Peyer's patch (tissue), 4 donors: ENCODE measurements around the gene NXNL1. TPM values are rescaled to one million over a fixed set of nuclear protein-coding genes. Genes with fewer than 3 reads are reported as not detected.
A peak's percentile ranks its signal among the peaks of the same experiment; 100 is the strongest.

Experiments used
- DNase-seq, 3 donors: peaks; one replicate each; pipeline ENCODE4 v3.0.0-alpha.2; 2017 to 2019
- H3K27ac ChIP-seq, 4 donors: fragments of 200-600 bp; sonication (generic); one replicate each; pipeline ENCODE4 v1.5.1; 2016 to 2019
- H3K27me3 ChIP-seq, 2 donors: fragments of 200-600 bp; sonication (generic); one replicate each; pipeline ENCODE4 v1.5.1; 2019
- H3K36me3 ChIP-seq, 3 donors: fragments of 200-600 bp; sonication (generic); one replicate each; pipeline ENCODE4 v1.5.1; 2016 to 2019
- H3K4me1 ChIP-seq, 4 donors: fragments of 200-600 bp; sonication (generic); one replicate each; pipeline ENCODE4 v1.5.1; 2016 to 2019
- H3K4me3 ChIP-seq, 4 donors: fragments of 200-600 bp; sonication (generic); 1 replicate in 3 of 4; 2 replicates in 1 of 4; pipeline ENCODE4 v1.5.1; 2016 to 2019; ENCODE audit warnings: mild to moderate bottlenecking in 1 of 4
- H3K9me3 ChIP-seq, 4 donors: fragments of 200-600 bp; sonication (generic); one replicate each; pipeline ENCODE4 v1.5.1; 2016 to 2019; ENCODE audit warnings: mild to moderate bottlenecking in 1 of 4
- CTCF ChIP-seq, 6 experiments: fragments of 450-650 bp in 4 of 6; fragments of 200-600 bp in 2 of 6; sonication (generic) in 1 of 6; IDR thresholded peaks; one replicate each; pipeline ENCODE4 v1.5.1; 2017 to 2019; ENCODE audit warnings: antibody characterized with exemption in 6 of 6, mild to moderate bottlenecking in 3 of 6, moderate library complexity in 1 of 6
- POLR2A ChIP-seq, 2 donors: fragments of 450-650 bp; IDR thresholded peaks; one replicate each; pipeline ENCODE4 v1.5.1; 2017; ENCODE audit warnings: antibody characterized with exemption in 2 of 2, mild to moderate bottlenecking in 2 of 2, moderate library complexity in 2 of 2
- total RNA-seq, 4 donors: library from RNA; depleted of rRNA; stranded (reverse); fragments of >200 nt; gene quantifications; one replicate each; pipeline ENCODE4 v1.1.0, GENCODE V29; 2016

The NXNL1 gene
- total RNA-seq, 4 donors from 2014 or later = not detected

- TF ChIP-seq CTCF (IDR thresholded peaks at IDR 0.05) = no peak
- TF ChIP-seq POLR2A (IDR thresholded peaks at IDR 0.05) = no peak
- peak in 2 of 3 donors; percentile 58 to 72 for DNase-seq
- Histone ChIP-seq H3K27ac (peak overlapping the region; percentile 87 to 93 (median 91)), H3K4me3 (peak overlapping the region; percentile 49 to 56 (median 52)), H3K27me3 (no peaks in the 10 kb centered on the region), H3K36me3 (no peaks in the 10 kb centered on the region), H3K9me3 (no peaks in the 10 kb centered on the region), H3K4me1 (peaks cover 0 to 38% (median 21%) of the 10 kb centered on the region in 4 donors)
These were observed 54.5 kb downstream of the NXNL1 start for GRCh38 chr19:17406046-17406886.

Other genes with a start within 250 kb of the NXNL1 start
- 10 to 100 TPM in 3 of 4 donors, 1 to 10 TPM in 1; 7.7 to 13.6 (median 11.2) TPM for gene USE1, start 245.6 kb downstream of the NXNL1 start, total RNA-seq
- 10 to 100 TPM in 3 of 4 donors, 1 to 10 TPM in 1; 8.3 to 38.5 (median 30.8) TPM for gene OCEL1, start 234.7 kb downstream of the NXNL1 start, total RNA-seq
- gene NR2F6, start 215.0 kb downstream of the NXNL1 start, total RNA-seq = 100 to 1,000 TPM in 3 of 4 donors, 10 to 100 TPM in 1; 42.1 to 217 (median 142) TPM
- gene USHBP1, start 196.2 kb downstream of the NXNL1 start, total RNA-seq = 10 to 100 TPM in 1 of 4 donors, 1 to 10 TPM in 3; 1.6 to 11.6 (median 2.5) TPM
- gene BABAM1, start 193.5 kb downstream of the NXNL1 start, total RNA-seq = 100 to 1,000 TPM in 1 of 4 donors, 10 to 100 TPM in 3; 51.8 to 174 (median 59.2) TPM
- 1 to 10 TPM in 1 of 4 donors, under 1 TPM in 2, not detected in 1; 0.18 to 1.3 (median 0.95) TPM for gene ANKLE1, start 179.0 kb downstream of the NXNL1 start, total RNA-seq
- gene ABHD8, start 157.5 kb downstream of the NXNL1 start, total RNA-seq = 10 to 100 TPM in 1 of 4 donors, 1 to 10 TPM in 3; 2.1 to 14.1 (median 5.6) TPM
- 100 to 1,000 TPM in 3 of 4 donors, 10 to 100 TPM in 1; 76.7 to 202 (median 196) TPM for gene MRPL34, start 155.1 kb downstream of the NXNL1 start, total RNA-seq
- 10 to 100 TPM; 15.2 to 37.2 (median 23.9) TPM for gene DDA1, start 151.4 kb downstream of the NXNL1 start, total RNA-seq
- gene ANO8, start 126.1 kb downstream of the NXNL1 start, total RNA-seq = 10 to 100 TPM; 10.3 to 18.9 (median 16.0) TPM
- gene GTPBP3, start 123.4 kb downstream of the NXNL1 start, total RNA-seq = 10 to 100 TPM; 40.5 to 74.4 (median 57.7) TPM
- gene PLVAP, start 83.6 kb downstream of the NXNL1 start, total RNA-seq = 10 to 100 TPM; 10.5 to 62.7 (median 18.7) TPM
- gene CCDC194, start 66.7 kb downstream of the NXNL1 start, total RNA-seq = not detected
- gene BST2, start 55.3 kb downstream of the NXNL1 start, total RNA-seq = 100 to 1,000 TPM in 1 of 4 donors, 10 to 100 TPM in 2, 1 to 10 TPM in 1; 9.6 to 101 (median 23.9) TPM
- gene MVB12A, start 40.9 kb downstream of the NXNL1 start, total RNA-seq = 10 to 100 TPM; 52.2 to 68.0 (median 64.1) TPM
- gene TMEM221, start 12.3 kb downstream of the NXNL1 start, total RNA-seq = not detected
- gene SLC27A1, start 9.6 kb upstream of the NXNL1 start, total RNA-seq = 10 to 100 TPM in 2 of 4 donors, 1 to 10 TPM in 1, under 1 TPM in 1; 0.70 to 13.2 (median 8.3) TPM
- 100 to 1,000 TPM in 2 of 4 donors, 10 to 100 TPM in 2; 79.2 to 117 (median 104) TPM for gene PGLS, start 50.7 kb upstream of the NXNL1 start, total RNA-seq
- gene COLGALT1, start 94.7 kb upstream of the NXNL1 start, total RNA-seq = 10 to 100 TPM; 24.7 to 79.2 (median 48.9) TPM
- under 1 TPM; 0.38 to 0.83 (median 0.62) TPM for gene UNC13A, start 227.4 kb upstream of the NXNL1 start, total RNA-seq